Left forelimb (tissue), 1 donor: ENCODE measurements around the gene ZNF282.

Experiments used
- DNase-seq: peaks from one replicate; pipeline ENCODE4 v3.0.0-alpha.2; 2018; ENCODE audit warnings: low spot score

The ZNF282 gene

DNA sequence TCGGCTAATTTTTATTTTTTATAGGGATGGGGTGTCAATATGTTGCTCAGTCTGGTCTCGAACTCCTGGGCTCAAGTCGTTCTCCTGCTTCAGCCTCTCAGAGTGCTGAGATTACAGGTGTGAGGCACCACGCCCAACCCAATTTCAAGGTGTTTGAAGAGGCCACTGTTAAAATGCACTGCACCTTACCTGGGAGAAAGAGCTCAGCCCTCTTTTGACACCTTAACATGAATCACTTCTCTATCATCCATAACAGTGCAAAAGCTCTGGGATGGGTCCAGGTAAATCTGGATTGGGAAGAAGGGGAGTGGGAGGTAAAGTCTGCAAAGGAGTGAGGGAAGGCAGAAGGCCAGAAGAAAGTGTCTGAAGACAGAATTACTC lies 557 bp upstream of the ZNF282 start:
- no peak for DNase-seq

DNA sequence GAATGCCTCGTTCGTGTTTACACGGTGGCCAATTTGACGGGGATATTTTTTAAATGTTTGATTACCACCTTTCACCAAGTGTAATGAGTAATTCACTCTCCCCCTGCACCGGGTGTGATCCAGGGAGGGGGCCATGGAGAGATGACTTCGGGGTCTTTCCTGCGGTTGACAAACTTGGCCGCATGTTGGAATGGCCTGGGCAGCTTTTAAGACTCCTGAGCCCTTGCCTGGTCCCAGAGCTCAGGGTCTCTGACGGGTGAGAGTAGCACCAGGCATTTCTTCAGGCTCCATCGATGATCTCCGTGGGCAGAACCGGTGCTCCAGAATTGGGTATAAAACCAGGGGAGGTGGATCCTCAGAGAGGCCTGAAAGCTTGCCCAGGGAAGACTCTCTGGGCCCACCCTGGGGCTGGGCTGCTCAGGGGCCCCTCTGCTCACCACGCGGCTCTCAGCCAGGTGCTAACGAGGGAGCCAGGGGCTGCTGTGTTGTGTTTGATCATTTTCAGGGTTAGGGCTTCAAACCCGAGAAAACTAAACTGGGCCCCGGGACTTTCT lies 882 bp downstream of the ZNF282 start:
- DNase-seq = no peak

DNA sequence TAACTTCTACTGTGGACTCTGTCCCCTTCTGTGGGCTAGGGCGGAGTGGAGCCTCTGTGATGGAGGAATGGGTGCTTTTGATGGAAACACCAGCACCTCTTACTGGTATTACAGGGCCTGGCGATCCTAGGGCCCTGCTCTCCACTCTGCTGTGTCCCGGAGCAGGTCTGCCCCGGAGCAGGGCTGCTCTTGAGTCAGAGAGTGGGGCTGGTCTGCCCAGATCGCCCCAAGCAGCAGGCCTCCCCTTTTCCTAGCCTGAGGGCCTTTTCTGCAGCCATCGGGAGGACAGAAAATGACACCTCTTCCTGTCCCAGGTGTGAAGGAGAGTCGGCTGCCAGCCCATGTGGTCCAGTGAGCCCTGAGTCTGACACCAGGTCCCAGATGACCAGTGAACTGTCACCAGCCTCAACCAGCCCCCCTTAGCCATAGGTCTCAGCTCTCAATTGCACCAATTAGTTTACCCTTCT lies 1.4 kb downstream of the ZNF282 start:
- no peak for DNase-seq

DNA sequence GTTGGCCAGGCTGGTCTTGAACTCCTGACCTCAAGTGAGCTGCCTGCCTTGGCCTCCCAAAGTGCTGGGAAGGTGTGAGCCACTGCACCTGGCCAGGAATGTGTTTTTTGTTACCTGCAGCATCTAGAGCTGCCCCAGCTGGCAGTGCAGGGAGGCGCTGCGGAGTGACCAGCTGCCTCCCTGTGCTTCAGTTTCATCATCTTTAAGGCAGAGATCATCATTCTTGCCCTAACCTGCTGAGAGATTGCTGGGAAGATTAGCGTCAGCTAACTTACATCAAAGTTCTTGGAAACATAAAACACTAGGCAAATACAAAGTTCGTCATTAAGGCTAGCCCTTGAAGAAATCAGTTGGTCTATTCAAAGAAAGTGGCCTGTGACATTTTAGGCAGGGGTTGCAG lies 2.3 kb downstream of the ZNF282 start:
- no peak for DNase-seq

DNA sequence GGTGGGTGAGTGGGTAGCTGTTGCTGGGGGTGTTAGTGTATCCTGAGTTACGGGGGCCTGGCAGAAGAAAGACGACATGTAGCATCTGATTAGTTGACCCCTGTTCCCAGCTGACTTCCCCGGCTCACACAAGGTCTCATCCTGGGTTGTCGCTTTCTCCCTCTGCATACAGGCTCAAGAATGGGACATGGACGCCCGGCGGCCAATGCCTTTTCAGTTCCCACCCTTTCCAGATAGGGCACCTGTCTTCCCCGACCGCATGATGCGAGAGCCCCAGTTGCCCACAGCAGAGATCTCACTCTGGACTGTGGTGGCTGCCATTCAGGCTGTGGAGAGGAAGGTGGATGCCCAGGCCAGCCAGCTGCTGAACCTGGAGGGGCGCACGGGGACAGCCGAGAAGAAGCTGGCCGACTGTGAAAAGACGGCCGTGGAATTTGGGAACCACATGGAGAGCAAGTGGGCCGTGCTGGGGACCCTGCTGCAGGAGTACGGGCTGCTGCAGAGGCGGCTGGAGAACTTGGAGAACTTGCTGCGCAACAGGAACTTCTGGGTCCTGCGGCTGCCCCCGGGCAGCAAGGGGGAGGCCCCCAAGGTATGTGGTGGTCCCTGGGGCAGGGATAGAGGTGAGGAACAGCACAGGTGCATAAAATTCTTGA lies 2.9 kb downstream of the ZNF282 start:
- DNase-seq = no peak

DNA sequence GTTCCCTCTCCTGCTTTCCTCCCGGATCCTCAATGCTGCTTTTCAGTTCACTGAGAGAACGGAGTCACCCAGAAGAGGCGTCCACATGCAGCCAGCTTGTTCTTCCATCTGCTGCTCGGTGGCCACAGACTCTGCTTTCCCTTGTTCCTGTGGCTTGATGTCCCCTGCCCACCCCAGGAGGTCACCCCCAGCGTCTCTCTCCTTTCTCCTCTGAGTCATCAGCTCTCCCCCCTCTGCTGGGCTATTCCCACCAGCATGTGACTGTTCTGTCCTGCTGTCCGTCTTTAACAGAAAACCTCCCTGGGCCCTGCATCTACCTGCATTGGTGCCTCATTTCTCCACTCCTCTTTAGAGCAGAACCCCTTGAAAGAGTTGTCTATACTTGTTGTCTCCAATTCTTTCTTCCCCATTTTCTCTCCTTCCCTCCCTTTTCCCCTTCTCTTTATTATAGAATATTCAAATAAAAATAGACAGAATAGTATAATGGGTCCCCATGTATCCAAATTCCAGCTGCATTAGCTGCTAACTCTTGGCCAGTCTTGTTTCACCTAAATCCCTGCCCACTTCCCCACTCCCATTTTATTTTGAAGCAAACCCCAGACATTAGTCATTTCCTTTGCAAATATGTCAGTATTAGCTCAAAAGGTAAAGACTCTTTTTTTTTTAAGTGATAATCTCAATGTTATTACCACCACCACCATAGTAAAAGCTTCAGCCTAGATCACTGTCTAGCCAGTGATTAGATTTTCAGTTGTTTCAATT lies 4.1 kb downstream of the ZNF282 start:
- no peak for DNase-seq

DNA sequence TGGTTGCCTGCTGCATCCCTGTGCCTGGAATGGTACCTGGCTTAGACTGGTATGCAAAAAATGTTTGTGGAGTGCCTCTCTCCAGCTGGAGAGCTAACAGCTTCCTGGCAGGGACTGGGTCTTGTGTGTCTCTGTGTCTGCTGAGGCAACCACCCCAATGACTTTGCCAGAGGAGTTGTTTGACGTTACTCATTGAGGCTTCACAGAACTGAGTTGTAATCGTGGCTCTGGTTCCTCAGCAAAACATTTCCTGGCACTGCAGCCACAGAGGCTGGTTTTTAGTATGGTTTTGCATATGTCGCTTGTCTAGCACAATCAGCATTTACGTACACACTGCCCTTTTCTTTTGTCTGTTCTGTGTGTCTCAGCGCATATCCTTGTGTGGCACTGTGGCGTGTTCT lies 7.5 kb downstream of the ZNF282 start:
- no peak for DNase-seq

DNA sequence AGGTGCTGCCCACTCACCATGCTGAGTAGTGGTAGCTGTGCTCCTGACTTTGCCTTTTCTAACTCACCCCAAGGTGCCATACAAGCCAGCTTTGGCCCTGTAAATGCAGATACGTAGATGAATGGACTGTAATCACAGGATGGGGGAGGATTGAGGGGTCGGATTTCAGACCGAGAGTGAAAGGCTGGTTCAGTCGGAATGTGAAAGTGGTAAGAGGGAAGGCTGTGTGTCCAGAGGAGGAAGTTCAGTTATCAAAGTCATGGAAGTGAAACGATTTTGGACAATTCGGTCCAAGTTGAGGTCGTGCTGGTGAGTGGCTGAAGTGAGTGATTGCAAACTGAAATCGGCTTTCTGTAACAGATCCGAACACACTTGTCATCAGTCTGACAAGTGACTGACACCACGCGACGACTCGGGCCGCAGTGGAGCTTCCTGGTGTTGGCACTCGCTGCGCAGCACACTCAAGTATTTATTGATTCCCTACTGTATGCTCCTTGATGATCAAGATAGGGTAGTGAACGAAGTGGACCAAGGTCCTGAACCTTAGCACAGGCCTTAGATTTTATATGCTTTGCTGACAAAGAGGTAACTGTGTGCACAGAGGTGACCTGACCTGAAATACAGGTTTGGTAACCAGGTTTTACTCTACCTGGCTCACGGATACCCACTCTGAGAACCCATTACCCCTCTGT lies 10.5 kb downstream of the ZNF282 start:
- no peak for DNase-seq

DNA sequence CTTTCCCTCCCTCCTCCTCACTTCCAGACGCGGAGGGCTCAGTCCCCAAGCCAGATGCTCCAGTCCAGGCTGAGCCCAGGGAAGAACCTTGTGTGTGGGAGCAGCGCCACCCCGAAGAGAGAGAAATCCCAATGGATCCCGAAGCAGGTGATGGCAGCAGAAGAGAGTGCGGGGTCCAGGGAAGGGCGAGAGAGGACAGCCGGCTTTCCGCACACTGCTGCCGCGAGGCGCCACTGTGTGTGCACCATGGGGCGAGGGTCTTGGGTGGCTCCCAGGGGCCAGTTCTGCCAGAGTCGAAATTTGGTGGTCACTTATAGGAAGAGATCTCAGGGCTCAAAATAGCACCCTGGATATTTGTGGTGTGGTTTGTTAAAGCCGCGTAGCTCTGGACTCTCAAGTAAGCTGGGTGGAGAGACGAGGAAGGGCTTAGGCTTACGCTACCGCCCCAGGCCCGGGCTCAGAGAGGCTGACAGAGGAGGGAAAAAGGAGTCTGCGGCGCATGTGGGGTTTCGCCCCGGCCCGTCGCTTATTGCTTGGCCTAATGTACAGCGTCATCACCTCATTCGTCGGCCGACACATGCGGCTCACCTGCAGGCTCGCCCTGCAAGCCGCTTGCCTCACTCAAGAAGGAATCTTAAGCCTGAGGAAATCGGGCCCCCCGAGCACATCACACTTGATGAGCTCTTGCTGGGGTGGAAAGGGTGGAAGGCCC lies 12.1 kb downstream of the ZNF282 start:
- no peak for DNase-seq

DNA sequence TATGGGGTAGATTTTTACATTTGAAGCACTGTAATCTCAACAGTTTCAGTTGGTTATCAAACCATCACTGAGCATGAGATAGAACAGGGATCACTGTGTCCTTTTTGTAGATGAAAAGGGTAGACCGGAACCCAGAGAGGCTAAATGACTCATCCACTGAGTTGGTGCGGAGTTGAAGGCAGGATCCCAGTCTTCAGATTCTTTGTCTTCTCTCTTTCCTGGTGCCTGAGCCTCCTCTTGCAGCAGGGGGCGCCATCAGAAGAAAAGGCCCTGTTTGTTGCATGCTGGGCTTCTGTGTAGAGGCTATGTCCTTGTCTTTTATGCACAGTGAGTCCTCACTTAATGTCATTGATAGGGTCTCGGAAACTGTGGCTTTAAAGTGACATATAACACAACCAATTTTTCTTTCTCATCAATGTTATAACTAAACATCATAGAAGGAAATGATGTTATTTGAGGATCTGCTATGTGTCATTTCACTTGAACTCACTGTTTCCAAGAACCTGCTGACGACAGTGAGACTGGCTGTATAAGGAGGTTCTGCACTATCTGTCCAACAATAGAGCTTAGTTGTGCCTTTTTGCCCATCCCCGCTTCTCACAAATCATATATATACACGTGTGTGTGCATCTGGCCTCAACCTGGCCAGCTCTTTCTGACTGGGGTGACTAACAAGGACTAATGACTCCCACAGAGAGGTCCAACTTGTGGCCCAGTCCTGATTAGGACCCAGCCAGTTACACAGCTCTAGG lies 14.3 kb downstream of the ZNF282 start:
- DNase-seq = no peak

DNA sequence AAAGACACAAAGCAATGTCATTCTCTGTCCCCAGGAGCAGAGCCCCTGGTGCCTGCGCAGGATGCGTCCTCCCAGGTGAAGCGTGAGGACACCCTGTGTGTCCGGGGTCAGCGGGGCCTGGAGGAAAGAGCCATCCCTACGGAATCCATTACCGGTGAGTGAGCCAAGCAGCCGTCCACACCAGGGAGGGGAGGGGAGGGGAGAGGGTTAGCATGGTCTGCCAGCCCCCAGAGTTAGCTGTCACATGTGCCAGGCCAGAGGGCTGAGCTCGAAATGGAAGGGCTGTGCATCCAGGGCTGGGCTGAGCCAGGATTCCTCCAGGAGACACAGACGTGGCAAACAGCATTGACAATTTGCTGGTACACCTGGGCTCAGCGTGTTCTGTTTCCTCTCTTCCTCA lies 15.2 kb downstream of the ZNF282 start:
- no peak for DNase-seq

DNA sequence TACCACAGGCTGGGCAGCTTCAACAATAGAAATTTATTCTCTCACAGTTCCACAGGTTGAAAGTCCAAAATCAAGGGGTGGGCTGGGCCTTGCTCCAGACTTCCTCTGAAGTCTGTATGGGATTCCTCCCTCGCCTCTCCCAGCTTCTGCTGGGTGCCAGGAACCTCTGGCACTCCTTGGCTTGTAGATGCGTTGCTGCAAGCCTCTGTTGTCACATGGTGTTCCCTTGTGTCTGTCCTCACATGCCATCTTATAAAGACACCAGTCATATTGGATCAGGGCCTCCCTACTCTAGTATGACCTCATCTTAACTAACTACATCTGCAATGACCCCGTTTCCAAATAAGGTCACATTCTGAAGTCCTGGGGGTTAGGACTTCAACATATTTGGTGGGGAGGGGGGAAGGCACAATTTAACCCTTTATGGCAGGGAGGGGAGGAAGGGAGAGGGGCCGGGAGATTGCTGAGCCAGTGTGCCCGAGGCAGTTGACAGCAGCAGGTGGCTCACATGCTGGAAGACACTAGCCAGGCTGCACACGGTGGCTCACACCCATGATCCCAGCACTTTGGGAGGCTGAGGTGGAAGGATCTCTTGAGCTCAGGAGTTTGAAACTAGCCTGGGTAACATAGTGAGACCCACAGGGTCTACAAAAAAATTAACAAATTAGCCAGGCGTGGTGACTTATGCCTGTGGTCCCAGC lies 18.8 kb downstream of the ZNF282 start:
- no peak for DNase-seq

DNA sequence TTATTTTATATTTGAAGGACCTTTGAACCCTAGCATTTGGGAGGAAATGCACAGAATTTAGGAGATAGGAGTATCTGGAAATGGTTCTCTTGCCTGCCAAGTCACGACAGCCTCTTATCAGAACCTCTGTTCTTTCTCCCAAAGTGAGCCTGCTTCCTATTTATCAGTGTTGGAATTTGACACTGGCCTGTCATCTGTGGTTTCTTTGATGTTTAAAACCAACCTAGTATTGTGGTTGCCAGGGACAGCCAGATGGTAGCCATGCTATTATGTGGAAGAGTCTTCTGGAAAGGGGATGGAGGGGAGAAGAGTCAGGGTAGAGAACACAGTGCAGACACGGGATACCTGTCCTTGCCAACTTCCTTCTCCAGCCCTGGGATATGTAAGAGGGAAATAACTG lies 21.1 kb downstream of the ZNF282 start:
- no peak for DNase-seq

DNA sequence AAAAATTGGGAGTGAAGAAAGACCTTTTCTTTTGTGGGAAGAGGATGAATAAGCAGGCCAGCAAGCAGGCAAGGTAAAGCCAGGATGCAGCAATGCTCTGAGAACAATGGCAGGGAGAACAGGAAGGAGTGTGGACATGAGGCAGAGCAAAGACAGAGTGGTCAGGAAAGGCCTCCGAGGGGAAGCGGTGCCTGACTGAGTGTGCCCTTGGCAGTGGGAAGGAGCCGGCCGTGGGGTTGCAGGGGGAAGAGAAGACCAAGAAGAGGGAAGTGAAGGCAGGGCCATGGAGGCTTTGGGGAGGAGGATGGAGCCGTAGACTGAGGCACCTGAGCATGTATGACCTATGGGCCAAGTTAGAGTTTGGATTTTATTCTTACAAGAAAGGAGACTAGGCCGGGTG lies 22.2 kb downstream of the ZNF282 start:
- DNase-seq = no peak

DNA sequence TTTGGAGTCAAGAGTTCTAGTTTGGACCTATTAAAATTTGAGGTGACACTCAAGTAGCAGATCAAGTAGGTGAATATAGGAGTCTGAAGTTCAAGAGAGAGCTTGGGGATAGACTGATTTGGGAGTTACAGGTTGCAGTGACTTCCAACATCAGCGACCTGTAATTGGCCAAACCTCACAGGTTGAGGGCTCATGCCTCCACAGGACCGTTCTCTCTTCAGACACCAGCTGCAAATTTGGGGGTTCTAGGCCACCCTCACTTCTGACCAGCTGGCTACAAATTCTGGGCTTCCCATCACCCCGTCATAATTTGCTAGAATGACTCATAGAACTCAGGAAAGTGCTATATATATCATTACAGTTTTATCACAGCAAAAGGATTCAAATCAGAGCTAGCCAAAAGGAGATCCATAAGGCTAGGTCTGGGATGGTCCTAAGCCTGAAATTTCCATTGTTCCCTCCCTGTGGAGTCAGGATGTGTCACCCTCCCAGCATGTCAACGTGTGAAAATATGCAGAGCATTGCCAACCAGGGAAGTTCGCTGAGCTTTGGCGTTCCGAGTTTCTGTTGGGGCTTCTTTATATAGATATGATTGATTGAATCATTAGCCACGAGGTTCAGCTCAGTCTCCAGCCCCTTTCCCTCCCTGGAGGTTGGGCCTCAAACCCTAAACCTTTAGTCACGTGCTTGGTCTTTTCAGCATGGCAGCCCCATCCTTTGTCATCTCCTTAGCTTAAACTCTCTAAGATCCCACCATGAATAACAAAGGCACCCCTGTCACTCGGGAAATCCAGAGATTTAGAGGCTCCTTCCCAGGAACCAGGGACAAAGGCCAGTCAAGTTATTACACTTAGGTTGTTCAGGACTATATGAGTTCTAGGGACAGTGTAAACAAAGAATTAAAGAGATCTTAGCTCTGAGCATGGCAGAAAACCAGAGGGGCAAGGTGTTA lies 23.4 kb downstream of the ZNF282 start:
- DNase-seq = no peak

DNA sequence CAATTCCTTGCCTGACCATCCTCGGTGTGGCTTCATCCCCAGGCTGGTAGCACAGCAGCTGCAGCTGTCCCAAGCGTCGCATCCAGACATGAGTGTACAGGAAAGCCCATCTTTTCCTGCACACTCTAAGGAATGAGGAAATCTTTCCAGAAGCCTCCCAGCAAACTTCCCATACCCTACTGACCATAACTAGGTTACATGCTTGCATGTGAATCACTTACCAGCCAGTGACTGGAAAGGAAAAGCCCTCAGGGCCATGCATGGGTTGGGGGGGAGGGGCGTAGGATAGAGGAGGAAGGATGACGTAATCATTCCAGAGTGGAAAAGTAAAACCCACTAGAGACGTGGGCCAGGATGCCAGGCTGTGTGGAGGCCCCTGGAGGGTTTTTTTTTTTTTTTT lies 25.2 kb downstream of the ZNF282 start:
- no peak for DNase-seq

DNA sequence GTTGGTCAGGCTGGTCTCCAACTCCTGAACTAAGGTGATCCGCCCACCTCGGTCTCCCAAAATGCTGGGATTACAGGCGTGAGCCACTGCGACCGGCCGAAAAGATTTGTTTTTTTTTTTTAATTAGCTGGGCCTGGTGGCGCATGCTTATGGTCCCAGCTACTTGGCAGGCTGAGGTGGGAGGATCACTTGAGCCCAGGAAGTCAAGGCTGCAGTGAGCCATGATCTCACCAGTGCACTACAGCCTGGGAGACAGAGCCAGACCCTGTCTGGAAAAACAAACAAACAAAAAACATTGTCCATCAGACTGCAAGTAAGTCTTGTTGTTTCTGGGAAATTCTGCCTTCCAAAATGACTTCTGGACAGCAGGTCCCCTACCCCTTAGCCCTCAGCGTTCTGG lies 27.8 kb downstream of the ZNF282 start:
- DNase-seq = no peak

DNA sequence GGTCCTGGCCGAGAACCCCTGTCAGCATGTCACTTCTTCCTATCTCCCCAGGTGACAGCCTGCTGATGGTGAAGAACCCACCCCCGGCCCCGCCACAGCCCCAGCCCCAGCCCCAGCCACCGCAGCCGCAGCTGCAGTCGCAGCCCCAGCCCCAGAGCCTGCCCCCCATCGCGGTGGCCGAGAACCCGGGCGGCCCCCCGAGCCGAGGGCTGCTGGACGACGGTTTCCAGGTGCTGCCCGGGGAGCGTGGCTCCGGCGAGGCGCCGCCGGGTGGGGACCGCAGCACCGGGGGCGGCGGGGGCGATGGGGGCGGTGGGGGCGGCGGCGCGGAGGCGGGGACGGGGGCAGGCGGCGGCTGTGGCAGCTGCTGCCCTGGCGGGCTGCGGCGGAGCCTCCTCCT lies 28.4 kb downstream of the ZNF282 start:
- DNase-seq = no peak

DNA sequence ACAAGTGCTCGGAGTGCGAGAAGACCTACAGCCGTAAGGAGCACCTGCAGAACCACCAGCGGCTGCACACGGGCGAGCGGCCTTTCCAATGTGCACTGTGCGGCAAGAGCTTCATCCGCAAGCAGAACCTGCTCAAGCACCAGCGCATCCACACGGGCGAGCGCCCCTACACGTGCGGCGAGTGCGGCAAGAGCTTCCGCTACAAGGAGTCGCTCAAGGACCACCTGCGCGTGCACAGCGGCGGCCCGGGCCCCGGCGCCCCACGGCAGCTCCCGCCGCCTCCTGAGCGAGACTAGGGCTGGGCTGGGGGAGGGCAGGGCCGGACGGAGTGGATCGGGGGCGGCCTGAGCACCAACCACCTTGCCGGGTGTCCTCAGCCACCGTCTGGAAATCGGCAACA lies 29.0 kb downstream of the ZNF282 start:
- DNase-seq = no peak

DNA sequence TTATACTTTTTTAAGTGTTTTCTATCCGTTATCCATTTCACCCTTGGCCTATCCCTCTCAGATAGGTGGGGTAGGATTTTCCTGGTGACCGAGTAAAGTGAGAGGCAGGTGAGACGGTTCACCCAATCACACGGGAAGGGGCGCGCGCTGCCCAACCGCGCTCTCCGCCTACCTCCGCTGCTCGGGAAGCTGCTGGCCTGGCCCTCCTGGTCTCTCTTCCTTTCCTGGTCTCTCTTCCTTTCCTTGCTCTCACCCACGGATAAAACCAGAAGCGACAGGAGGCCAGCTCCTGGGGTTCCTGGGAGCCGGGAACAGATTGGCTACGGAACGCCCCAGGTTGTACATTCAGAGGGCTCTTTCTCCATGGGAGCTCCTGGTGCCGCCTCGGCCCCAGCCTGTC lies 29.8 kb downstream of the ZNF282 start:
- no peak for DNase-seq
